HepG2 (cell line): ENCODE data around the gene FRK.

ENCODE experiments used
- JUNB ChIP-seq: sonication (generic); formaldehyde crosslinking; IDR thresholded peaks from 2 replicates; pipeline ENCODE4 v1.8.0; 2022; ENCODE audit warnings: missing genetic modification reagents, mild to moderate bottlenecking, borderline replicate concordance
- SMC3 ChIP-seq: IDR thresholded peaks from 2 replicates; pipeline ENCODE4 v1.6.1; 2011; ENCODE audit warnings: low read length, improper control_type of control experiment
- ZBTB2 ChIP-seq: sonication (generic); formaldehyde crosslinking; IDR thresholded peaks from 2 replicates; pipeline ENCODE4 v1.8.0; 2022; ENCODE audit warnings: low read depth, missing genetic modification reagents

- no peak for TF ChIP-seq JUNB
- TF ChIP-seq SMC3: no peak
- no peak for TF ChIP-seq ZBTB2 (CRISPR knock-in tag)
These were observed 26.8 kb upstream of the FRK start for GRCh38 chr6:116087437-116088027.
